ENCODE results near the gene PER2.

Gene PER2

DNA sequence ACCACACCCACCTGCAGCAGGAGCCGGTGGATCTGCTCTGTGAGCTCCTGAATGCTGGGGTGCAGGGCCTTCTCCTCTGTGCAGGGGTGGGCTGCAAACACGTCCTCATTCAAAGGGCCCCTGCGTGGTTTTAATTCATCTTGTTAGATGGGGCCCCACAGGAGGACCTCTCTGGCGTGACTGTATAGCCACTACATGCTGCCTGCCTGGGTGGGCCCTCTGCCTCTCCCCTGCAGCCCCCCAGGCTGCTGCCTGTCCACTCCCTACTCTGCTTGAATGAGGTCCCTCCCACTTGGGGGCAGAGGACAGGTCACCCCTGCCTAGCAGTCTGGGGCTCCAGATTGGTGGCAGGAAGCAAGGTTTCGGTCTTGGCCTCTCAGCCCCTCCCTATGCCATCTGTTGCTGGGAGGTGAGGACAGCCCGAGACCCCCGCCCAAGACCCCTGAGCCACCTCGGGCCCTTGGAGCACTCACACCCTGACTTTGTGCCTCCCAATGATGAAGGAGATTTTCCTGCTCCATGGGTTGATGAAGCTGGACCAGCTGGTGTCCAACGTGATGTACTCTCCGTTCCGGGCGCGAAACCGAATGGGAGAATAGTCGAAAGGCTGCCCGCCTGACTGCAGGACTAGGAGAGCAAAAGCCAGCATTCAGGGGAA is 26.6 kb downstream of the PER2 start:
- in situ Hi-C loops (cut with MboI; ENCODE audit: low sequenced_read_pairs, unreplicated experiment), result no loop called here

GRCh38 chr2:238260883-238261282 is 27.5 kb downstream of the PER2 start:
- TF ChIP-seq, protein P1, sequence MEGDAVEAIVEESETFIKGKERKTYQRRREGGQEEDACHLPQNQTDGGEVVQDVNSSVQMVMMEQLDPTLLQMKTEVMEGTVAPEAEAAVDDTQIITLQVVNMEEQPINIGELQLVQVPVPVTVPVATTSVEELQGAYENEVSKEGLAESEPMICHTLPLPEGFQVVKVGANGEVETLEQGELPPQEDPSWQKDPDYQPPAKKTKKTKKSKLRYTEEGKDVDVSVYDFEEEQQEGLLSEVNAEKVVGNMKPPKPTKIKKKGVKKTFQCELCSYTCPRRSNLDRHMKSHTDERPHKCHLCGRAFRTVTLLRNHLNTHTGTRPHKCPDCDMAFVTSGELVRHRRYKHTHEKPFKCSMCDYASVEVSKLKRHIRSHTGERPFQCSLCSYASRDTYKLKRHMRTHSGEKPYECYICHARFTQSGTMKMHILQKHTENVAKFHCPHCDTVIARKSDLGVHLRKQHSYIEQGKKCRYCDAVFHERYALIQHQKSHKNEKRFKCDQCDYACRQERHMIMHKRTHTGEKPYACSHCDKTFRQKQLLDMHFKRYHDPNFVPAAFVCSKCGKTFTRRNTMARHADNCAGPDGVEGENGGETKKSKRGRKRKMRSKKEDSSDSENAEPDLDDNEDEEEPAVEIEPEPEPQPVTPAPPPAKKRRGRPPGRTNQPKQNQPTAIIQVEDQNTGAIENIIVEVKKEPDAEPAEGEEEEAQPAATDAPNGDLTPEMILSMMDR (IDR thresholded peaks at IDR 0.05; ENCODE audit: borderline replicate concordance, control extremely low read depth, extremely low read depth, insufficient read depth, missing control alignments), result no peak
- no peak for DNase-seq (ENCODE audit: low spot score)
- in situ Hi-C loops (cut with MboI; ENCODE audit: low sequenced_read_pairs, unreplicated experiment), result no loop called here

More for the DNA sequence above, 26.6 kb downstream of the PER2 start:
- DNase-seq (ENCODE audit: low spot score), result no peak
- TF ChIP-seq, protein P1 (IDR thresholded peaks at IDR 0.05; ENCODE audit: borderline replicate concordance, control extremely low read depth, extremely low read depth, insufficient read depth, missing control alignments), result no peak

DNA sequence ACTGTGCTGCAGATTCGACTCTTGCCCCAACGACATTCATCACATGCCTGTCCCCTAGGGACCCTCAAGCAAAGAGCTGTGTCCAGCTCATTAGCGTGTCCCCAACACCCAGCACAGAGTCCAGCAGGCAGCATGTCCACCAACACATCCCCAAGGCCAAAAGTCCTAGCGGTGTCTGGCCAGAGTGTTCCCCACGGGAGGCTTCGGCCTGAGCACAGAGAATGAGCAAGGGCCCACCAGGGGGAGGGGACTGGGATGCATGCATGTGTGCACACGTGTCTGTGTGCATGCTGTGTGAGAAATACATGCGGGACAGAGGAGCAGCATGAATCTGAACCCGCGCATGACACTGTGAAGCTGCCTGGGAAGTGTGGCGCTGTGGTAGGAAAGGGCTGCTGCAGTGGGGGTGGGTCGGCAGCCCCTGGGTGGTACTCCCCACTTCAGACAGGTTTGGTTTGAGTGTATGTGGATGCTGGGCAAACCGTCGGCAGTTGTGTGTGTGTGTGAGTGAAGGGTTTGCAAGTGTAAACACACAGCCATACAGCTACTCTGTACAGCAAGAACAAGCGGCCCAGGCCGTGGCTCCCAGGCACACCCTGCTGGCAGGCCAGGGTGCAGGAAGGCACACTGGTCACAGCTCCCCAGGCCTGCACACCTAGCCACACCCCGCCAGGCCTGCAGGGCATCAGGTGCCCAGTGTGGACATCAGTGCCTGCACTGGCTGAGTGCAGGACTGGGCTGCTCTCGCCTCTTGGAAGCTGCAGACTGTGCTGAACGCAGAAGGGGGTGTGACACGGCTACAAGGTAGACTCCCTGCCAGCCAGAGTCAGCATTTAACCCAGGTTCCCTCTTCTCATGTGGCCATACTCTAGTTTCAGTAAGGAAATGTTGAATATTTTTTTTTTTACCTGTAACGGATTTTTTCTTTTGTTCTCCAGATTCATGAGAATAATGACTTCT is 29.1 kb downstream of the PER2 start:
- TF ChIP-seq, protein P1 (IDR thresholded peaks at IDR 0.05; ENCODE audit: borderline replicate concordance, control extremely low read depth, extremely low read depth, insufficient read depth, missing control alignments), result no peak
- in situ Hi-C loops (cut with MboI; ENCODE audit: low sequenced_read_pairs, unreplicated experiment), result no loop called here
- no peak for DNase-seq (ENCODE audit: low spot score)

DNA sequence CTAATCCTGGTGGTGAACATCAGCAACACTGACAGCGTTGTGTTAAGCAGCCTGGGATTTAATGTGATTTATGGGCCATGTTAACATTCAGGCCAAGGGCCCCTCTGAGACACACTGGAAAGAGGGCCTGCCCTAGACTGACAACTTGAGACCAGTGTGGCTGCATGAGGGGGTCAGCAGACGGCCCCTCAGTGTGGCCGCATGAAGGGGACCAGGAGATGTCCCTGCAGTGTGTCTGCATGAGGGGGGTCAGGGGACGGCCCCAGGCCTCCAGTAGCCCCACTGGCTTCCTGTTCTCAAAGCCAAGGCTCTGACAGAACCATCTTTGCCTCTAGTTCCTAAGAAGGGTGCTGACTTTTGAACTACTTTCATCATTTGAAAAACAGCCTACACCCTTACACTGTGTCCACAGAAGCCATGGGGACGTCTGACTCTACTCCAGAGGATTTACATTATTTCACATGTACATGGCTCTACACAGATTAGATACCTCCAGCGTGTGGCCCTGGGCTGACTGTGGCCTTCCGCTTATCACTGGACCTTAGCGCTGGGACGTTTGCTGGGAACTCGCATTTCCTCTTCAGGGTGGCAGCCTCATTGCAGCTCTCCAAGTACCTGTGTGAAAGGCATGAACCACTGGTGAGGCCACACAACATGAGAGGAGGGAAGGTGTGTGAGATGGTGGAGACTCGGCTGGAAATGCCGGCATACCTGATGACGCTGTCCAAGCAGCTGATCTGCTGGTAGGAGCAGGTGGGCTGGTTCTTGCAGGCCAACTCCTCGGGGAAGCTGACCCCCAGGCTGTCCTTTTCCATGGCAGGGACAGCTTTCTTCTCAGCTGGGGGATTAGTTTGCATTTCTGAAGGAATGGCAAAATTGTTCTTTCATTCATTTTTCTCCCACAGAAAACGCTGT is 30.4 kb downstream of the PER2 start:
- TF ChIP-seq, protein P1 (IDR thresholded peaks at IDR 0.05; ENCODE audit: borderline replicate concordance, control extremely low read depth, extremely low read depth, insufficient read depth, missing control alignments), result no peak
- in situ Hi-C loops (cut with MboI; ENCODE audit: low sequenced_read_pairs, unreplicated experiment), result no loop called here
- no peak for DNase-seq (ENCODE audit: low spot score)

DNA sequence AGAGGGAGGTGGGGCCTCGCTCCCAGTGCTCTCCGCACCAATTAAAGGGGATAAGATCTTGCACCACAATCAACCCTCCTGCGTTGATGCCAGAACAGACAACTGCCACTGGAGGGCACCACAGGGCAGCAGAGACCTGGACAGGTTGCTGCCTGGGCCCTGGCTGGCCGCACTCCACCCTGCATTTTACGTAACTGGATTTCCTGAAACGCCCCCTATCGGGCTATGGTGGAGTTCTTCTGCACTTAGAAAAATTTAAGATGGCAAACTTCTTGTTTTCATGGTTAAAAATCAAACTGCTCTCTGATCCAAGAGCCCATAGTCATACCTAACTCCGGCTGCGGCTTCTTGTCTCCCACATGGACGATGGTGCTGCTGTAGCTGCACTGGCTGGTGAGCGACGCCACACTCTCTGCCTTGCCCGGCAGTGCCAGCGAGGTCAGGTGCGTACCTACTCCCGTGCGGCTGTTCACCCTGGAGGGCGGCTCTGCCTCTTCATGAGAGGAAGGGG is 31.8 kb downstream of the PER2 start:
- peak; percentile 80 for DNase-seq (ENCODE audit: low spot score)
- in situ Hi-C loops (cut with MboI; ENCODE audit: low sequenced_read_pairs, unreplicated experiment), result no loop called here
- TF ChIP-seq, protein P1 (IDR thresholded peaks at IDR 0.05; ENCODE audit: borderline replicate concordance, control extremely low read depth, extremely low read depth, insufficient read depth, missing control alignments), result peak; percentile 53

DNA sequence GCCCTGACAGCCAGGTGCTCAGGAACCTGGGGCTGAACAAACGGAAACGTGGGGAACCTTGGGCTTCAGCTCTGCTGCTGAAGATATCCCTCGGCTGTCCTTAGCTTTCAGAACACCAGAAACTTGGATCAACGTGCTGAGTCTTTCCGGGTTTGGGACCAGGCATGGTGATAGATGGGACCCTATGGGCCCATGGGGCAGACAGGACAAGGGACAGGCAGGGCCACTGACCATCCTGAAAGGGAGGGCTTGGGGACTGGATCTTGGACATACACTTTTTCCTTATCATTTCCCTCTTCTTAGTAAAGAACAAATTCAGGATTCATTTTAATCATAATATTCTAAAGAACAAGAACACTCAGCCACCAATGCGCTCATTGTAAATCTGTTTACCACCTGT is 32.3 kb downstream of the PER2 start:
- TF ChIP-seq, protein P1 (IDR thresholded peaks at IDR 0.05; ENCODE audit: borderline replicate concordance, control extremely low read depth, extremely low read depth, insufficient read depth, missing control alignments), result no peak
- in situ Hi-C loops (cut with MboI; ENCODE audit: low sequenced_read_pairs, unreplicated experiment), result no loop called here
- DNase-seq (ENCODE audit: low spot score), result no peak
